ENCODE data around the gene ITGB2.
"Not testable (repeated sequence)": the region's sequence is repeated elsewhere in the genome, so short reads cannot be mapped to it uniquely, and the experiment has no call there.

Gene ITGB2

GRCh38 chr21:44940116-44940631 lies 19.5 kb upstream of the ITGB2 start:
- DNase-seq = no peak

GRCh38 chr21:44939532-44940115 lies 18.9 kb upstream of the ITGB2 start, which contains the start of gene SLX9:
Gene SLX9 (plus strand): TSS chr21:44940029. CDS start chr21:44940058, 29 bp downstream.
- DNase-seq = peak; percentile 70

GRCh38 chr21:44938772-44939531 lies 18.3 kb upstream of the ITGB2 start:
- DNase-seq = no peak

GRCh38 chr21:44935533-44935927 lies 14.8 kb upstream of the ITGB2 start:
- DNase-seq = no peak

GRCh38 chr21:44934797-44935532 lies 14.3 kb upstream of the ITGB2 start:
- no peak for DNase-seq

- DNase-seq = no peak
These were observed 13.6 kb upstream of the ITGB2 start for GRCh38 chr21:44934276-44934675.

- no peak for DNase-seq
These were observed 13.2 kb upstream of the ITGB2 start for GRCh38 chr21:44933918-44934260.

GRCh38 chr21:44933199-44933917 lies 12.7 kb upstream of the ITGB2 start:
- DNase-seq = no peak

GRCh38 chr21:44932408-44933181 lies 11.9 kb upstream of the ITGB2 start:
- no peak for DNase-seq

GRCh38 chr21:44931501-44932407 lies 11.1 kb upstream of the ITGB2 start:
- no peak for DNase-seq

GRCh38 chr21:44931137-44931500 lies 10.4 kb upstream of the ITGB2 start:
- DNase-seq = no peak

GRCh38 chr21:44930543-44930981 lies 9.9 kb upstream of the ITGB2 start:
- no peak for DNase-seq

- DNase-seq = no peak
These were observed 9.3 kb upstream of the ITGB2 start for GRCh38 chr21:44929799-44930542.

GRCh38 chr21:44929242-44929798 lies 8.6 kb upstream of the ITGB2 start:
- no peak for DNase-seq

- DNase-seq = not testable (repeated sequence)
These were observed 8.0 kb upstream of the ITGB2 start for GRCh38 chr21:44928500-44929241.

GRCh38 chr21:44927587-44928461 lies 7.1 kb upstream of the ITGB2 start:
- no peak for DNase-seq

- DNase-seq = no peak
These were observed 6.5 kb upstream of the ITGB2 start for GRCh38 chr21:44927259-44927586.

- no peak for DNase-seq
These were observed 5.8 kb upstream of the ITGB2 start for GRCh38 chr21:44926331-44927101.
